OCI-LY7 (cell line): ENCODE data around the gene TXNDC11.

Experiments used
- CTCF ChIP-seq: fragments of 200-600 bp; sonication (generic); conservative IDR thresholded peaks from 2 replicates; pipeline ENCODE4 v1.5.1; 2014; ENCODE audit warnings: mild to moderate bottlenecking, antibody characterized with exemption, low read length, moderate library complexity, mixed read lengths
- EZH2phosphoT487 ChIP-seq: fragments of 200-600 bp; sonication (generic); IDR thresholded peaks from 2 replicates; pipeline ENCODE4 v1.6.1; 2018; ENCODE audit warnings: low read depth, borderline replicate concordance, mild to moderate bottlenecking, mixed run types, antibody characterized with exemption, low read length, moderate library complexity, mixed read lengths

GRCh38 chr16:11688520-11688886 is 54.2 kb downstream of the TXNDC11 start:
- TF ChIP-seq CTCF (no peak), EZH2phosphoT487 (no peak)
